HepG2 (cell line): Measurements from ENCODE around the gene ZKSCAN8. TPM values are rescaled to one million over a fixed set of nuclear protein-coding genes. Genes with fewer than 3 reads are reported as not detected.

Experiments
- FOSL1 ChIP-seq: sonication (generic); formaldehyde crosslinking; IDR thresholded peaks from 2 replicates; pipeline ENCODE4 v1.9.0; 2021; ENCODE audit warnings: missing genetic modification reagents, borderline replicate concordance
- HNF4A ChIP-seq: sonication (generic); formaldehyde crosslinking; IDR thresholded peaks from 2 replicates; pipeline ENCODE4 v1.4.0; 2020; ENCODE audit warnings: missing genetic modification reagents
- RARA ChIP-seq: IDR thresholded peaks from 2 replicates; pipeline ENCODE4 v1.6.1; 2016; ENCODE audit warnings: missing genetic modification reagents, missing compliant biosample characterization
- ZNF10 ChIP-seq: sonication (generic); formaldehyde crosslinking; IDR thresholded peaks from 2 replicates; pipeline ENCODE4 v1.4.0; 2020; ENCODE audit warnings: mild to moderate bottlenecking, low read depth, missing genetic modification reagents, borderline replicate concordance
- polyA plus RNA-seq, 8 experiments: library from polyadenylated mRNA; depleted of rRNA in 3 of 8; stranded (reverse) in 7 of 8; unstranded in 1 of 8; fragments of >200 nt; fragmentation: Illumina TruSeq in 4 of 8; extraction: Trizol in 4 of 8; gene quantifications; 2 replicates each; pipeline versions ENCODE4 v1.2.1 to v1.2.3, GENCODE V29; 2011 to 2016; ENCODE audit warnings: low read depth in 4 of 8, missing spikeins in 1 of 8, mixed read lengths in 1 of 8; ENCODE audit not compliant: insufficient read depth in 1 of 8
- total RNA-seq, 5 experiments: library from RNA; depleted of rRNA; stranded (reverse); fragments of >200 nt; fragmentation: Illumina TruSeq; extraction: Trizol; gene quantifications; 2 replicates each; pipeline ENCODE4 v1.2.3, GENCODE V29; 2016; ENCODE audit warnings: low read depth in 1 of 5
- TF ChIP-seq, protein P1 (sequence below): sonication (generic); formaldehyde crosslinking; IDR thresholded peaks from 2 replicates; pipeline ENCODE4 v1.4.0; 2020; ENCODE audit warnings: missing genetic modification reagents, borderline replicate concordance
- TF ChIP-seq, protein P2 (sequence below): sonication (generic); formaldehyde crosslinking; IDR thresholded peaks from 2 replicates; pipeline ENCODE4 v1.4.0; 2020; ENCODE audit warnings: missing genetic modification reagents
- TF ChIP-seq, protein P3 (sequence below): sonication (generic); formaldehyde crosslinking; IDR thresholded peaks from 2 replicates; pipeline ENCODE4 v1.4.0; 2020; ENCODE audit warnings: low read depth, mild to moderate bottlenecking, missing genetic modification reagents
- TF ChIP-seq, protein P4 (sequence below): sonication (generic); formaldehyde crosslinking; IDR thresholded peaks from 2 replicates; pipeline ENCODE4 v1.8.0; 2022; ENCODE audit warnings: mild to moderate bottlenecking, missing genetic modification reagents, borderline replicate concordance
- TF ChIP-seq, protein P5 (sequence below): sonication (generic); formaldehyde crosslinking; conservative IDR thresholded peaks from 2 replicates; pipeline ENCODE4 v1.8.1; 2023; ENCODE audit warnings: missing genetic modification reagents
- TF ChIP-seq, protein P6 (sequence below): IDR thresholded peaks from 2 replicates; pipeline ENCODE4 v1.6.1; 2016; ENCODE audit warnings: low read depth, missing genetic modification reagents, missing compliant biosample characterization

The ZKSCAN8 gene
- total and polyA plus RNA-seq, 2 of the 13 experiments (the other 11 are each of a cell fraction or from before 2014, with no cell fraction given) = 12.4 to 20.9 TPM

DNA sequence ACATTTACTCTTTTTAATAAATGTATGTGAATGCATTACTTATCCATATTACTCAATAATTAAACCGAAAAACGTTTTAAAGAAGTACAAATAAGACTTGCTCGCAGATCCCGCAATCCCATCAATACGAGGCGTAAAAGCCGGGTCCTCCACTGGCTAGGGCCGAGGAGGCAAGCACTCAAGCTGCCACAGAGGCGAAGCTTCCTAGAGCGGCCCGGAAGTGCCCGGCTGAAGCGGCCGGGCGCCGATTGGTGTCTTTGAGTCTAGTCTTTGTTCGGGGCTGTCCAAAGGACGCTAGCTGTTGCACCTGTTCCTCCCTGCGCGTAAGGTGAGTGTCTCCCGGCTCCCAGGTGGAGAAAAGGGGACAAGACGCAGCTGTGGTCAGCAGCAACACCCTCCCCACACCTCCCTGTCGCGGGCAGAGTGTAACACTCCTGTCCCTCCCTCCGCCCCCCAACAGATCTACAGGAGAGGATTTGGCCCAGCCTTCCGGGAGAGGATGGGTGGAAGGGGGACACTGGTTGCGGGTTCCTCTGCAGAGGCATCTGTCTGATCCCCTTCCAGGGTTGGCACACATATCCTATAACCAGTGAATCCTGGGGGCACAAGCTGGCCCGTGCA lies 17.2 kb upstream of the ZKSCAN8 start, which contains the start of gene ZSCAN16 (continued):
- TF ChIP-seq, protein P1, sequence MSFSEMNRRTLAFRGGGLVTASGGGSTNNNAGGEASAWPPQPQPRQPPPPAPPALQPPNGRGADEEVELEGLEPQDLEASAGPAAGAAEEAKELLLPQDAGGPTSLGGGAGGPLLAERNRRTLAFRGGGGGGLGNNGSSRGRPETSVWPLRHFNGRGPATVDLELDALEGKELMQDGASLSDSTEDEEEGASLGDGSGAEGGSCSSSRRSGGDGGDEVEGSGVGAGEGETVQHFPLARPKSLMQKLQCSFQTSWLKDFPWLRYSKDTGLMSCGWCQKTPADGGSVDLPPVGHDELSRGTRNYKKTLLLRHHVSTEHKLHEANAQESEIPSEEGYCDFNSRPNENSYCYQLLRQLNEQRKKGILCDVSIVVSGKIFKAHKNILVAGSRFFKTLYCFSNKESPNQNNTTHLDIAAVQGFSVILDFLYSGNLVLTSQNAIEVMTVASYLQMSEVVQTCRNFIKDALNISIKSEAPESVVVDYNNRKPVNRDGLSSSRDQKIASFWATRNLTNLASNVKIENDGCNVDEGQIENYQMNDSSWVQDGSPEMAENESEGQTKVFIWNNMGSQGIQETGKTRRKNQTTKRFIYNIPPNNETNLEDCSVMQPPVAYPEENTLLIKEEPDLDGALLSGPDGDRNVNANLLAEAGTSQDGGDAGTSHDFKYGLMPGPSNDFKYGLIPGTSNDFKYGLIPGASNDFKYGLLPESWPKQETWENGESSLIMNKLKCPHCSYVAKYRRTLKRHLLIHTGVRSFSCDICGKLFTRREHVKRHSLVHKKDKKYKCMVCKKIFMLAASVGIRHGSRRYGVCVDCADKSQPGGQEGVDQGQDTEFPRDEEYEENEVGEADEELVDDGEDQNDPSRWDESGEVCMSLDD = no peak; the same call in 1 of the 2 replicates
- peak; percentile 38; the same call in 1 of the 2 replicates for TF ChIP-seq RARA
- no peak for TF ChIP-seq FOSL1 (CRISPR knock-in tag)
- TF ChIP-seq, protein P2, sequence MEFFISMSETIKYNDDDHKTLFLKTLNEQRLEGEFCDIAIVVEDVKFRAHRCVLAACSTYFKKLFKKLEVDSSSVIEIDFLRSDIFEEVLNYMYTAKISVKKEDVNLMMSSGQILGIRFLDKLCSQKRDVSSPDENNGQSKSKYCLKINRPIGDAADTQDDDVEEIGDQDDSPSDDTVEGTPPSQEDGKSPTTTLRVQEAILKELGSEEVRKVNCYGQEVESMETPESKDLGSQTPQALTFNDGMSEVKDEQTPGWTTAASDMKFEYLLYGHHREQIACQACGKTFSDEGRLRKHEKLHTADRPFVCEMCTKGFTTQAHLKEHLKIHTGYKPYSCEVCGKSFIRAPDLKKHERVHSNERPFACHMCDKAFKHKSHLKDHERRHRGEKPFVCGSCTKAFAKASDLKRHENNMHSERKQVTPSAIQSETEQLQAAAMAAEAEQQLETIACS (CRISPR knock-in tag) = no peak
- TF ChIP-seq, protein P3, sequence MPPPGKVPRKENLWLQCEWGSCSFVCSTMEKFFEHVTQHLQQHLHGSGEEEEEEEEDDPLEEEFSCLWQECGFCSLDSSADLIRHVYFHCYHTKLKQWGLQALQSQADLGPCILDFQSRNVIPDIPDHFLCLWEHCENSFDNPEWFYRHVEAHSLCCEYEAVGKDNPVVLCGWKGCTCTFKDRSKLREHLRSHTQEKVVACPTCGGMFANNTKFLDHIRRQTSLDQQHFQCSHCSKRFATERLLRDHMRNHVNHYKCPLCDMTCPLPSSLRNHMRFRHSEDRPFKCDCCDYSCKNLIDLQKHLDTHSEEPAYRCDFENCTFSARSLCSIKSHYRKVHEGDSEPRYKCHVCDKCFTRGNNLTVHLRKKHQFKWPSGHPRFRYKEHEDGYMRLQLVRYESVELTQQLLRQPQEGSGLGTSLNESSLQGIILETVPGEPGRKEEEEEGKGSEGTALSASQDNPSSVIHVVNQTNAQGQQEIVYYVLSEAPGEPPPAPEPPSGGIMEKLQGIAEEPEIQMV (CRISPR knock-in tag) = no peak
- peak; percentile 66 for TF ChIP-seq HNF4A
- TF ChIP-seq, protein P4, sequence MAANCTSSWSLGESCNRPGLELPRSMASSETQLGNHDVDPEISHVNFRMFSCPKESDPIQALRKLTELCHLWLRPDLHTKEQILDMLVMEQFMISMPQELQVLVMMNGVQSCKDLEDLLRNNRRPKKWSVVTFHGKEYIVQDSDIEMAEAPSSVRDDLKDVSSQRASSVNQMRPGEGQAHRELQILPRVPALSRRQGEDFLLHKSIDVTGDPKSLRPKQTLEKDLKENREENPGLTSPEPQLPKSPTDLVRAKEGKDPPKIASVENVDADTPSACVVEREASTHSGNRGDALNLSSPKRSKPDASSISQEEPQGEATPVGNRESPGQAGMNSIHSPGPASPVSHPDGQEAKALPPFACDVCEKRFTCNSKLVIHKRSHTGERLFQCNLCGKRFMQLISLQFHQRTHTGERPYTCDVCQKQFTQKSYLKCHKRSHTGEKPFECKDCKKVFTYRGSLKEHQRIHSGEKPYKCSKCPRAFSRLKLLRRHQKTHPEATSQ (CRISPR knock-in tag) = no peak
- TF ChIP-seq, protein P5, sequence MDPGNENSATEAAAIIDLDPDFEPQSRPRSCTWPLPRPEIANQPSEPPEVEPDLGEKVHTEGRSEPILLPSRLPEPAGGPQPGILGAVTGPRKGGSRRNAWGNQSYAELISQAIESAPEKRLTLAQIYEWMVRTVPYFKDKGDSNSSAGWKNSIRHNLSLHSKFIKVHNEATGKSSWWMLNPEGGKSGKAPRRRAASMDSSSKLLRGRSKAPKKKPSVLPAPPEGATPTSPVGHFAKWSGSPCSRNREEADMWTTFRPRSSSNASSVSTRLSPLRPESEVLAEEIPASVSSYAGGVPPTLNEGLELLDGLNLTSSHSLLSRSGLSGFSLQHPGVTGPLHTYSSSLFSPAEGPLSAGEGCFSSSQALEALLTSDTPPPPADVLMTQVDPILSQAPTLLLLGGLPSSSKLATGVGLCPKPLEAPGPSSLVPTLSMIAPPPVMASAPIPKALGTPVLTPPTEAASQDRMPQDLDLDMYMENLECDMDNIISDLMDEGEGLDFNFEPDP = no peak
- TF ChIP-seq, protein P6, sequence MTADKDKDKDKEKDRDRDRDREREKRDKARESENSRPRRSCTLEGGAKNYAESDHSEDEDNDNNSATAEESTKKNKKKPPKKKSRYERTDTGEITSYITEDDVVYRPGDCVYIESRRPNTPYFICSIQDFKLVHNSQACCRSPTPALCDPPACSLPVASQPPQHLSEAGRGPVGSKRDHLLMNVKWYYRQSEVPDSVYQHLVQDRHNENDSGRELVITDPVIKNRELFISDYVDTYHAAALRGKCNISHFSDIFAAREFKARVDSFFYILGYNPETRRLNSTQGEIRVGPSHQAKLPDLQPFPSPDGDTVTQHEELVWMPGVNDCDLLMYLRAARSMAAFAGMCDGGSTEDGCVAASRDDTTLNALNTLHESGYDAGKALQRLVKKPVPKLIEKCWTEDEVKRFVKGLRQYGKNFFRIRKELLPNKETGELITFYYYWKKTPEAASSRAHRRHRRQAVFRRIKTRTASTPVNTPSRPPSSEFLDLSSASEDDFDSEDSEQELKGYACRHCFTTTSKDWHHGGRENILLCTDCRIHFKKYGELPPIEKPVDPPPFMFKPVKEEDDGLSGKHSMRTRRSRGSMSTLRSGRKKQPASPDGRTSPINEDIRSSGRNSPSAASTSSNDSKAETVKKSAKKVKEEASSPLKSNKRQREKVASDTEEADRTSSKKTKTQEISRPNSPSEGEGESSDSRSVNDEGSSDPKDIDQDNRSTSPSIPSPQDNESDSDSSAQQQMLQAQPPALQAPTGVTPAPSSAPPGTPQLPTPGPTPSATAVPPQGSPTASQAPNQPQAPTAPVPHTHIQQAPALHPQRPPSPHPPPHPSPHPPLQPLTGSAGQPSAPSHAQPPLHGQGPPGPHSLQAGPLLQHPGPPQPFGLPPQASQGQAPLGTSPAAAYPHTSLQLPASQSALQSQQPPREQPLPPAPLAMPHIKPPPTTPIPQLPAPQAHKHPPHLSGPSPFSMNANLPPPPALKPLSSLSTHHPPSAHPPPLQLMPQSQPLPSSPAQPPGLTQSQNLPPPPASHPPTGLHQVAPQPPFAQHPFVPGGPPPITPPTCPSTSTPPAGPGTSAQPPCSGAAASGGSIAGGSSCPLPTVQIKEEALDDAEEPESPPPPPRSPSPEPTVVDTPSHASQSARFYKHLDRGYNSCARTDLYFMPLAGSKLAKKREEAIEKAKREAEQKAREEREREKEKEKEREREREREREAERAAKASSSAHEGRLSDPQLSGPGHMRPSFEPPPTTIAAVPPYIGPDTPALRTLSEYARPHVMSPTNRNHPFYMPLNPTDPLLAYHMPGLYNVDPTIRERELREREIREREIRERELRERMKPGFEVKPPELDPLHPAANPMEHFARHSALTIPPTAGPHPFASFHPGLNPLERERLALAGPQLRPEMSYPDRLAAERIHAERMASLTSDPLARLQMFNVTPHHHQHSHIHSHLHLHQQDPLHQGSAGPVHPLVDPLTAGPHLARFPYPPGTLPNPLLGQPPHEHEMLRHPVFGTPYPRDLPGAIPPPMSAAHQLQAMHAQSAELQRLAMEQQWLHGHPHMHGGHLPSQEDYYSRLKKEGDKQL (CRISPR knock-in tag) = no peak
- no peak for TF ChIP-seq ZNF10 (CRISPR knock-in tag)
